HCT116 (cell line): ENCODE measurements around the gene EEFSEC. TPM values are rescaled to one million over a fixed set of nuclear protein-coding genes. Genes with fewer than 3 reads are reported as not detected.

ENCODE experiments used
- ATAC-seq: fragments of 200-7000 bp; cut with Tn5 transposase; 2 replicates; pipeline ENCODE4 v1.9.1; 2020; ENCODE audit warnings: mild to moderate bottlenecking, moderate library complexity
- BruUV-seq: library from RNA; stranded (reverse); fragments of 400-500 nt; replicated peaks from 2 replicates; lab custom pipeline; 2021; lab: Mats Ljungman, UMichigan
- CTCF ChIA-PET: fragments of 300-600 bp; sonication (Branson Sonifier 250); formaldehyde crosslinking; loops from one replicate; lab custom pipeline; 2021; ENCODE audit warnings: antibody characterized with exemption; lab: Charles Lee
- POLR2A ChIA-PET: fragments of 300-600, 350-600 bp; sonication (Branson Sonifier 250); formaldehyde crosslinking; loops from one replicate; lab custom pipeline; 2021; ENCODE audit warnings: antibody characterized with exemption; lab: Charles Lee
- RAD21 ChIA-PET, 2 experiments: fragments of 300-600 bp; sonication (Branson Sonifier 250); formaldehyde crosslinking; loops; one replicate each; lab custom pipeline; 2023; ENCODE audit warnings: low total read pairs in 2 of 2; ENCODE audit not compliant: uncharacterized antibody in 2 of 2, unreplicated experiment in 2 of 2, low non-redundant PET in 1 of 2; lab: Charles Lee
- DNase-seq: peaks from one replicate; pipeline ENCODE4 v3.0.0-alpha.2; 2010; ENCODE audit warnings: low read depth, low spot score
- H2AFZ ChIP-seq: fragments of 200-600 bp; shearing (Covaris generic), sonication (generic); 2 replicates; pipeline ENCODE4 v1.6.1; 2017; ENCODE audit warnings: low read depth, mixed run types, mixed read lengths, antibody characterized with exemption, low read length; ENCODE audit not compliant: poor library complexity, severe bottlenecking
- H3K27ac ChIP-seq: 2 replicates; pipeline ENCODE4 v1.5.1; 2012; ENCODE audit warnings: low read depth, low read length
- H3K27me3 ChIP-seq: fragments of 200-600 bp; sonication (generic); 2 replicates; pipeline ENCODE4 v1.6.1; 2016; ENCODE audit warnings: mixed run types, low read length, mixed read lengths; ENCODE audit not compliant: insufficient read depth
- H3K36me3 ChIP-seq, 2 experiments: fragments of 200-500 bp in 1 of 2; fragments of 200-600 bp in 1 of 2; sonication (Bioruptor generic) in 1 of 2; sonication (generic) in 1 of 2; 2 replicates each; pipeline versions ENCODE4 v1.5.1 to v1.6.1; 2014 to 2016; ENCODE audit warnings: low read length in 2 of 2, inconsistent platforms in 1 of 2, mixed read lengths in 1 of 2, mixed run types in 1 of 2; ENCODE audit not compliant: insufficient read depth in 2 of 2, control insufficient read depth in 1 of 2
- H3K4me1 ChIP-seq, 2 experiments: fragments of 200-600 bp in 1 of 2; sonication (generic) in 1 of 2; 2 replicates each; pipeline versions ENCODE4 v1.5.1 to v1.6.1; 2012 to 2017; ENCODE audit warnings: low read length in 2 of 2, inconsistent platforms in 1 of 2, mild to moderate bottlenecking in 1 of 2, mixed read lengths in 1 of 2, mixed run types in 1 of 2, moderate library complexity in 1 of 2; ENCODE audit not compliant: insufficient read depth in 2 of 2, control insufficient read depth in 1 of 2
- H3K4me2 ChIP-seq: fragments of 200-600 bp; sonication (generic); 2 replicates; pipeline ENCODE4 v1.6.1; 2017; ENCODE audit warnings: mixed run types, low read length, mixed read lengths
- H3K4me3 ChIP-seq, 2 experiments: fragments of 200-600 bp in 1 of 2; sonication (generic) in 1 of 2; replicated peaks in 1 of 2; 2 replicates each; pipeline ENCODE4 v1.5.1; 2011 to 2016; ENCODE audit warnings: low read length in 2 of 2, control low read depth in 1 of 2, low read depth in 1 of 2, mild to moderate bottlenecking in 1 of 2, mixed read lengths in 1 of 2, mixed run types in 1 of 2
- H3K79me2 ChIP-seq: fragments of 200-600 bp; sonication (generic); 2 replicates; pipeline ENCODE4 v1.6.1; 2017; ENCODE audit warnings: mild to moderate bottlenecking, mixed run types, low read length, moderate library complexity, mixed read lengths; ENCODE audit not compliant: insufficient read depth
- H3K9ac ChIP-seq: fragments of 200-600 bp; sonication (generic); 2 replicates; pipeline ENCODE4 v1.6.1; 2016; ENCODE audit warnings: low read length, mixed read lengths
- H3K9me2 ChIP-seq: fragments of 200-600 bp; sonication (generic), shearing (Covaris generic); 2 replicates; pipeline ENCODE4 v1.6.1; 2017; ENCODE audit warnings: mixed run types, mild to moderate bottlenecking, moderate library complexity; ENCODE audit not compliant: insufficient read depth
- H3K9me3 ChIP-seq, 2 experiments: fragments of 200-500 bp in 1 of 2; fragments of 200-600 bp in 1 of 2; sonication (Bioruptor generic) in 1 of 2; sonication (generic) in 1 of 2; 2 replicates each; pipeline ENCODE4 v1.6.1; 2014 to 2017; ENCODE audit warnings: low read length in 2 of 2, mixed read lengths in 2 of 2, inconsistent platforms in 1 of 2, low read depth in 1 of 2, mild to moderate bottlenecking in 1 of 2, mixed run types in 1 of 2, moderate library complexity in 1 of 2; ENCODE audit not compliant: control insufficient read depth in 1 of 2, insufficient read depth in 1 of 2
- H4K20me1 ChIP-seq: fragments of 200-600 bp; sonication (generic), shearing (Covaris generic); 2 replicates; pipeline ENCODE4 v1.6.1; 2017; ENCODE audit warnings: mixed run types, mild to moderate bottlenecking, moderate library complexity; ENCODE audit not compliant: insufficient read depth
- ELF1 ChIP-seq: IDR thresholded peaks from 2 replicates; pipeline ENCODE4 v1.6.1; 2012; ENCODE audit warnings: low read depth, borderline replicate concordance
- JUND ChIP-seq: IDR thresholded peaks from 2 replicates; pipeline ENCODE4 v1.6.1; 2012
- MAX ChIP-seq: IDR thresholded peaks from 2 replicates; pipeline ENCODE4 v1.6.1; 2012
- POLR2A ChIP-seq: IDR thresholded peaks from 2 replicates; pipeline ENCODE4 v1.7.0; 2011; ENCODE audit warnings: borderline replicate concordance; ENCODE audit not compliant: insufficient read depth, insufficient read length; ENCODE audit errors: extremely low read depth
- RAD21 ChIP-seq: IDR thresholded peaks from 2 replicates; pipeline ENCODE4 v1.6.1; 2012; ENCODE audit warnings: low read depth, mild to moderate bottlenecking
- REST ChIP-seq: IDR thresholded peaks from 2 replicates; pipeline ENCODE4 v1.6.1; 2012; ENCODE audit warnings: low read depth
- SIN3A ChIP-seq: IDR thresholded peaks from 2 replicates; pipeline ENCODE4 v1.6.1; 2012; ENCODE audit warnings: low read depth
- SRF ChIP-seq: IDR thresholded peaks from 2 replicates; pipeline ENCODE4 v1.6.1; 2012; ENCODE audit warnings: low read depth
- TCF7L2 ChIP-seq: IDR thresholded peaks from 2 replicates; pipeline ENCODE4 v1.7.0; 2011; ENCODE audit warnings: borderline replicate concordance, inconsistent platforms; ENCODE audit not compliant: insufficient read depth, insufficient read length; ENCODE audit errors: extremely low read depth
- intact Hi-C: fragments of 100-400 bp; cut with micrococcal nuclease; formaldehyde crosslinking; loops from 2 replicates; pipeline ENCODE4 v1.10.0; 2022
- total RNA-seq: library from RNA; stranded (reverse); gene quantifications from one replicate; pipeline ENCODE4 v1.2.1, GENCODE V29; 2021; ENCODE audit not compliant: unreplicated experiment
- TF ChIP-seq, protein P1 (sequence below), 3 experiments: fragments of 200-600 bp in 1 of 3; sonication (generic) in 1 of 3; IDR thresholded peaks in 2 of 3; conservative IDR thresholded peaks in 1 of 3; 2 replicates each; pipeline ENCODE4 v1.5.1; 2012 to 2017; ENCODE audit warnings: low read depth in 2 of 3, low read length in 2 of 3, antibody characterized with exemption in 1 of 3, borderline replicate concordance in 1 of 3, control low read depth in 1 of 3, mild to moderate bottlenecking in 1 of 3, mixed read lengths in 1 of 3, mixed run types in 1 of 3, moderate library complexity in 1 of 3; ENCODE audit not compliant: insufficient read depth in 1 of 3
- TF ChIP-seq, protein P2 (sequence below): IDR thresholded peaks from 2 replicates; pipeline ENCODE4 v1.6.1; 2011; ENCODE audit warnings: mild to moderate bottlenecking, low read length, moderate library complexity; ENCODE audit not compliant: insufficient replicate concordance; ENCODE audit errors: extremely low read depth

EEFSEC gene
- total RNA-seq, 1 experiment from 2014 or later = 16.1 TPM

DNA sequence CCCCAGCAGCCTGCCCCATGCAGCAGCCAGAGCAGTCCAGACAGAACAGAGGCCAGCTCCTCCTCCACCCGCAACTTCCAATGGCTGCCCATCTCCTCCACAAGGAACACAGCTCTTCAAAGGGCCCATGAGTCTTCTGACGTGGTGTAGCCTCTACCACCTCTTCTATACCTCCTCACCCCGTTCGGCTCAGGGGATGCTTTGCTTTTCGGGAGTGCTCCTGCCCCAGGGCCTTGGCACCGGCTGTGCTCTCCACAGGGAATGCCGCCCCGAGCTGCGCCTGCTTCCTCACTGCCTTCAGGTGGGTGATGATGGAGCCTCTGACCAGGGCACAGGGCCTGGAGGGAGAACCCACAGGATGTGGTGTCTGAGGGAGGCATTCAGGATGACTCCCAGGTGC, 298.8 kb downstream of the EEFSEC start:
- intact Hi-C loops = no loop called here
- no peak overlapping the region for H3K27ac ChIP-seq
- no peaks in the 10 kb centered on the region for H3K4me1 ChIP-seq
- H3K36me3 ChIP-seq = no peaks in the 10 kb centered on the region
- H3K9me3 ChIP-seq = no peaks in the 10 kb centered on the region
- no peak for ATAC-seq
- no peak overlapping the region for H3K4me2 ChIP-seq
- H3K4me3 ChIP-seq = no peak overlapping the region
- POLR2A ChIA-PET = no interaction called here
- BruUV-seq = no TSS peak
- CTCF ChIA-PET = no interaction called here
- H3K27me3 ChIP-seq = peaks cover 20% of the 10 kb centered on the region; the same call in 1 of the 2 replicates
- H3K9ac ChIP-seq = no peak overlapping the region
- H3K9me2 ChIP-seq = no peaks in the 10 kb centered on the region
- no peak for DNase-seq
- H3K79me2 ChIP-seq = no peaks in the 10 kb centered on the region
- H2AFZ ChIP-seq = no peak overlapping the region
- TF ChIP-seq JUND (no peak), REST (no peak), SIN3A (no peak), SRF (no peak), RAD21 (no peak)
- no peaks in the 10 kb centered on the region for H4K20me1 ChIP-seq
- RAD21 ChIA-PET = no interaction called here

- ChIA-PET CTCF (no interaction called here), POLR2A (no interaction called here)
- no TSS peak for BruUV-seq
- no peak for TF ChIP-seq TCF7L2
- TF ChIP-seq MAX = no peak
- TF ChIP-seq, protein P1, sequence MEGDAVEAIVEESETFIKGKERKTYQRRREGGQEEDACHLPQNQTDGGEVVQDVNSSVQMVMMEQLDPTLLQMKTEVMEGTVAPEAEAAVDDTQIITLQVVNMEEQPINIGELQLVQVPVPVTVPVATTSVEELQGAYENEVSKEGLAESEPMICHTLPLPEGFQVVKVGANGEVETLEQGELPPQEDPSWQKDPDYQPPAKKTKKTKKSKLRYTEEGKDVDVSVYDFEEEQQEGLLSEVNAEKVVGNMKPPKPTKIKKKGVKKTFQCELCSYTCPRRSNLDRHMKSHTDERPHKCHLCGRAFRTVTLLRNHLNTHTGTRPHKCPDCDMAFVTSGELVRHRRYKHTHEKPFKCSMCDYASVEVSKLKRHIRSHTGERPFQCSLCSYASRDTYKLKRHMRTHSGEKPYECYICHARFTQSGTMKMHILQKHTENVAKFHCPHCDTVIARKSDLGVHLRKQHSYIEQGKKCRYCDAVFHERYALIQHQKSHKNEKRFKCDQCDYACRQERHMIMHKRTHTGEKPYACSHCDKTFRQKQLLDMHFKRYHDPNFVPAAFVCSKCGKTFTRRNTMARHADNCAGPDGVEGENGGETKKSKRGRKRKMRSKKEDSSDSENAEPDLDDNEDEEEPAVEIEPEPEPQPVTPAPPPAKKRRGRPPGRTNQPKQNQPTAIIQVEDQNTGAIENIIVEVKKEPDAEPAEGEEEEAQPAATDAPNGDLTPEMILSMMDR (IDR thresholded peaks at IDR 0.05 in 2 of 3, conservative IDR thresholded peaks at IDR 0.05 in 1 of 3; ENCODE audit: borderline replicate concordance in 1 of 3, insufficient read depth in 1 of 3, low read depth in 2 of 3, low read length in 2 of 3) = no peak
- TF ChIP-seq SIN3A = no peak
- TF ChIP-seq RAD21 = no peak
- TF ChIP-seq, protein P2, sequence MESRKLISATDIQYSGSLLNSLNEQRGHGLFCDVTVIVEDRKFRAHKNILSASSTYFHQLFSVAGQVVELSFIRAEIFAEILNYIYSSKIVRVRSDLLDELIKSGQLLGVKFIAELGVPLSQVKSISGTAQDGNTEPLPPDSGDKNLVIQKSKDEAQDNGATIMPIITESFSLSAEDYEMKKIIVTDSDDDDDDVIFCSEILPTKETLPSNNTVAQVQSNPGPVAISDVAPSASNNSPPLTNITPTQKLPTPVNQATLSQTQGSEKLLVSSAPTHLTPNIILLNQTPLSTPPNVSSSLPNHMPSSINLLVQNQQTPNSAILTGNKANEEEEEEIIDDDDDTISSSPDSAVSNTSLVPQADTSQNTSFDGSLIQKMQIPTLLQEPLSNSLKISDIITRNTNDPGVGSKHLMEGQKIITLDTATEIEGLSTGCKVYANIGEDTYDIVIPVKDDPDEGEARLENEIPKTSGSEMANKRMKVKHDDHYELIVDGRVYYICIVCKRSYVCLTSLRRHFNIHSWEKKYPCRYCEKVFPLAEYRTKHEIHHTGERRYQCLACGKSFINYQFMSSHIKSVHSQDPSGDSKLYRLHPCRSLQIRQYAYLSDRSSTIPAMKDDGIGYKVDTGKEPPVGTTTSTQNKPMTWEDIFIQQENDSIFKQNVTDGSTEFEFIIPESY = no peak
- TF ChIP-seq ELF1 = no peak
- TF ChIP-seq POLR2A = no peak
Measured at GRCh38 chr3:128452678-128453275, 299.5 kb downstream of the EEFSEC start.

More at GRCh38 chr3:128452678-128453275, 299.5 kb downstream of the EEFSEC start:
- Histone ChIP-seq H3K9me3 (no peaks in the 10 kb centered on the region), H3K4me1 (no peaks in the 10 kb centered on the region), H3K79me2 (no peaks in the 10 kb centered on the region), H3K4me2 (no peak overlapping the region), H4K20me1 (no peaks in the 10 kb centered on the region), H2AFZ (no peak overlapping the region), H3K4me3 (no peak overlapping the region), H3K27ac (no peak overlapping the region), H3K36me3 (no peaks in the 10 kb centered on the region), H3K9me2 (no peaks in the 10 kb centered on the region), H3K9ac (no peak overlapping the region), H3K27me3 (peaks cover 20% of the 10 kb centered on the region; the same call in 1 of the 2 replicates)
- RAD21 ChIA-PET = no interaction called here
- ATAC-seq = no peak
- DNase-seq = no peak
- intact Hi-C loops = no loop called here
